Measurements from ENCODE around the gene ZBED5.

GRCh38 chr11:10855295-10855694 is 2.6 kb downstream of the ZBED5 start:
- TF ChIP-seq EP300 (IDR thresholded peaks at IDR 0.05; ENCODE audit: low read depth) (no peak), CTCF (IDR thresholded peaks at IDR 0.05) (no peak)
